Measurements from ENCODE around the gene PSMA6.
"Not testable (repeated sequence)": the region's sequence is repeated elsewhere in the genome, so short reads cannot be mapped to it uniquely, and the experiment has no call there.

The PSMA6 gene

GRCh38 chr14:35351897-35352273, 59.7 kb downstream of the PSMA6 start:
- H3K4me3 ChIP-seq (ENCODE audit: low read depth, low read length), result no peak overlapping the region
- TF ChIP-seq CTCF (IDR thresholded peaks at IDR 0.05; ENCODE audit: borderline replicate concordance, insufficient read depth, low read depth, low read length), result no peak

GRCh38 chr14:35352274-35353233, 60.4 kb downstream of the PSMA6 start:
- no peak for TF ChIP-seq CTCF (IDR thresholded peaks at IDR 0.05; ENCODE audit: borderline replicate concordance, insufficient read depth, low read depth, low read length)
- no peak overlapping the region for H3K4me3 ChIP-seq (ENCODE audit: low read depth, low read length)

GRCh38 chr14:35353409-35354172, 61.4 kb downstream of the PSMA6 start:
- TF ChIP-seq CTCF (IDR thresholded peaks at IDR 0.05; ENCODE audit: borderline replicate concordance, insufficient read depth, low read depth, low read length), result no peak
- H3K4me3 ChIP-seq (ENCODE audit: low read depth, low read length), result no peak overlapping the region

GRCh38 chr14:35355235-35355634, 63.1 kb downstream of the PSMA6 start:
- H3K4me3 ChIP-seq (ENCODE audit: low read depth, low read length), result not testable (repeated sequence)

GRCh38 chr14:35355981-35356841, 64.0 kb downstream of the PSMA6 start:
- H3K4me3 ChIP-seq (ENCODE audit: low read depth, low read length), result no peak overlapping the region
- TF ChIP-seq CTCF (IDR thresholded peaks at IDR 0.05; ENCODE audit: borderline replicate concordance, insufficient read depth, low read depth, low read length), result no peak

- H3K4me3 ChIP-seq (ENCODE audit: low read depth, low read length), result not testable (repeated sequence)
Measured at GRCh38 chr14:35359655-35360054, 67.5 kb downstream of the PSMA6 start.

- TF ChIP-seq CTCF (IDR thresholded peaks at IDR 0.05; ENCODE audit: borderline replicate concordance, insufficient read depth, low read depth, low read length), result no peak
- H3K4me3 ChIP-seq (ENCODE audit: low read depth, low read length), result no peak overlapping the region
Measured at GRCh38 chr14:35361141-35361480, 68.9 kb downstream of the PSMA6 start.
